OCI-LY7 (cell line): ENCODE measurements around the gene TEKT5. TPM values are rescaled to one million over a fixed set of nuclear protein-coding genes. Genes with fewer than 3 reads are reported as not detected.

Source experiments
- BruUV-seq: library from RNA; stranded (reverse); fragments of 400-500 nt; replicated peaks from 2 replicates; lab custom pipeline; 2021; lab: Mats Ljungman, UMichigan
- CTCF ChIA-PET: fragments of 300-600 bp; sonication (Branson Sonifier 250); formaldehyde crosslinking; loops from one replicate; lab custom pipeline; 2022; ENCODE audit warnings: antibody characterized with exemption; ENCODE audit not compliant: unreplicated experiment; lab: Charles Lee
- POLR2A ChIA-PET: fragments of 300-600 bp; sonication (Branson Sonifier 250); formaldehyde crosslinking; loops from one replicate; lab custom pipeline; 2022; ENCODE audit warnings: antibody characterized with exemption; lab: Charles Lee
- DNase-seq: peaks from one replicate; pipeline ENCODE4 v3.0.0-alpha.2; 2015; ENCODE audit warnings: low spot score
- H2AFZ ChIP-seq: fragments of 200-600 bp; sonication (generic), shearing (Covaris generic); 2 replicates; pipeline ENCODE4 v1.6.1; 2014; ENCODE audit warnings: mild to moderate bottlenecking, antibody characterized with exemption, low read length, moderate library complexity
- H3K27ac ChIP-seq: fragments of 200-600 bp; sonication (generic); 2 replicates; pipeline ENCODE4 v1.5.1; 2014; ENCODE audit warnings: mixed run types, low read depth, mild to moderate bottlenecking, moderate library complexity, low read length, inconsistent platforms; ENCODE audit not compliant: poor library complexity, severe bottlenecking
- H3K36me3 ChIP-seq: fragments of 200-600 bp; sonication (generic); 2 replicates; pipeline ENCODE4 v1.6.1; 2014; ENCODE audit warnings: mild to moderate bottlenecking, antibody characterized with exemption, low read length, moderate library complexity, mixed read lengths; ENCODE audit not compliant: insufficient read depth
- H3K4me1 ChIP-seq: fragments of 200-600 bp; sonication (generic); 2 replicates; pipeline ENCODE4 v1.5.1; 2014; ENCODE audit warnings: mild to moderate bottlenecking, low read length; ENCODE audit not compliant: insufficient read depth, poor library complexity, severe bottlenecking
- H3K4me2 ChIP-seq: fragments of 200-600 bp; sonication (generic); 2 replicates; pipeline ENCODE4 v1.6.1; 2014; ENCODE audit warnings: mild to moderate bottlenecking, low read length
- H3K4me3 ChIP-seq: fragments of 200-600 bp; sonication (generic); 2 replicates; pipeline ENCODE4 v1.5.1; 2014; ENCODE audit warnings: mild to moderate bottlenecking, low read depth, low read length; ENCODE audit not compliant: poor library complexity, severe bottlenecking
- H3K79me2 ChIP-seq: fragments of 200-600 bp; sonication (generic); 2 replicates; pipeline ENCODE4 v1.6.1; 2016; ENCODE audit warnings: low read depth, mild to moderate bottlenecking, low read length, moderate library complexity, mixed read lengths; ENCODE audit not compliant: insufficient read depth
- H3K9me2 ChIP-seq: fragments of 200-600 bp; sonication (generic); 2 replicates; pipeline ENCODE4 v1.6.1; 2016; ENCODE audit warnings: mild to moderate bottlenecking, low read length, mixed read lengths; ENCODE audit not compliant: insufficient read depth
- H3K9me3 ChIP-seq: fragments of 200-600 bp; sonication (generic); 2 replicates; pipeline ENCODE4 v1.6.1; 2014; ENCODE audit warnings: mild to moderate bottlenecking, mixed run types, low read length, mixed read lengths
- H4K20me1 ChIP-seq: fragments of 200-600 bp; sonication (generic); 2 replicates; pipeline ENCODE4 v1.6.1; 2014; ENCODE audit warnings: mild to moderate bottlenecking, antibody characterized with exemption, low read length, moderate library complexity, mixed read lengths; ENCODE audit not compliant: insufficient read depth
- EZH2phosphoT487 ChIP-seq: fragments of 200-600 bp; sonication (generic); IDR thresholded peaks from 2 replicates; pipeline ENCODE4 v1.6.1; 2018; ENCODE audit warnings: low read depth, borderline replicate concordance, mild to moderate bottlenecking, mixed run types, antibody characterized with exemption, low read length, moderate library complexity, mixed read lengths
- intact Hi-C: fragments of 100-400 bp; cut with micrococcal nuclease; formaldehyde crosslinking; loops from one replicate; pipeline ENCODE4 v1.10.0; 2022; ENCODE audit not compliant: unreplicated experiment
- total RNA-seq, 2 experiments: library from RNA; depleted of rRNA in 1 of 2; stranded (reverse); fragments of >200 nt in 1 of 2; shearing (Covaris generic) in 1 of 2; gene quantifications; 2 replicates each; pipeline ENCODE4 v1.2.3, GENCODE V29; 2014 to 2022
- TF ChIP-seq, protein P1 (sequence below): fragments of 200-600 bp; sonication (generic); conservative IDR thresholded peaks from 2 replicates; pipeline ENCODE4 v1.5.1; 2014; ENCODE audit warnings: mild to moderate bottlenecking, antibody characterized with exemption, low read length, moderate library complexity, mixed read lengths

TEKT5 gene
- total RNA-seq, 2 experiments from 2014 or later = 0.32 to 0.74 TPM

DNA sequence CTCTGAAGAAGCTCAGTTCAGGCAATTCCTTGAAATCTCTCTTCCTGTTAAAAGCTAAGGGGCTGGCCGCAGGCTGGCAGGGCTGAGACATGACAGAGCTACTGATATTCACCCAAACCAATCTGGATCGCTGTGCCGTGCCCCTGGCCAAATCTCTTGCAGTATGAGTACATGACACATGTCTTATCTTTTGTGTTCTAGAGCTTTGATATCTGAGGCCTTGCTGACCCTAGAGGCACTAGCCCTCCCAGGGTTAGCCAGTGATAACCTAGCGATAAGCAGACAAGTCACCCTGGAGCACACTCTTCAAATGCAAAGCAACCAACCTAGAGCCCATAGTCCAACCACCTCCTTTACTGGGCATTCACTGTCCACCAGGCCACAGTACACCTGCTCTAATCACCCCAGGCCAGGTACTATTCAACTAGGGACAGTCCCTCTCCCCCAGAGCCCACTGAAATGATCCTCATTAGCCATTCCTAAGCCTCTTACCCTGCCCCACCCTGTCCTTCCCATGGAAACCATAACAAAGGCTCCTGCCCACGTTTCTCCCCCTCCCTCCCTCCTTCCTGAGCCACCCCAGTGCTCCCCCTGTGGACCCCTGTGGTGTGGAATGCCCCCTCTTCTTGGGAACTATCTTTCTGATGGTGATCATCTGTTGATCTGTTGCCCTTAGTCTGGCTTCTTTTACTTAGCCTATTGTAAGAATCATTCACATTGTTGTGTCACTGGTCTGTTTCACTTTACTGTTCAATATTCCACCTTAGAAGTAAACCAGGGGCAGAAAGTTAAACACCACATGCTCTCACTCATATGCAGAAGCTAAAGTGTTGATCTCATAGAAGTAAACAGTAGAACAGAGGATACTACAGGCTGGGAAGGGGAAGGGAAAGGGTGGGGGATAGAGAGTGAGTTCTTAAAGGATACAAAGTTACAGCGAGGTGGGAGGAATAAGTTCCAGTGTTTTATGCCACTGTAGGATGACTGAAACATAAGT lies 52.5 kb downstream of the TEKT5 start:
- Histone ChIP-seq H3K79me2 (no peaks in the 10 kb centered on the region), H3K4me2 (no peak overlapping the region), H3K27ac (no peak overlapping the region), H3K9me3 (no peaks in the 10 kb centered on the region), H2AFZ (no peak overlapping the region), H3K36me3 (no peaks in the 10 kb centered on the region), H3K4me3 (no peak overlapping the region), H3K4me1 (no peaks in the 10 kb centered on the region), H3K9me2 (no peaks in the 10 kb centered on the region), H4K20me1 (no peaks in the 10 kb centered on the region)
- no TSS peak for BruUV-seq
- no peak for DNase-seq
- ChIA-PET POLR2A (no interaction called here), CTCF (no interaction called here)
- intact Hi-C loops = no loop called here
- TF ChIP-seq EZH2phosphoT487 = no peak
- TF ChIP-seq, protein P1, sequence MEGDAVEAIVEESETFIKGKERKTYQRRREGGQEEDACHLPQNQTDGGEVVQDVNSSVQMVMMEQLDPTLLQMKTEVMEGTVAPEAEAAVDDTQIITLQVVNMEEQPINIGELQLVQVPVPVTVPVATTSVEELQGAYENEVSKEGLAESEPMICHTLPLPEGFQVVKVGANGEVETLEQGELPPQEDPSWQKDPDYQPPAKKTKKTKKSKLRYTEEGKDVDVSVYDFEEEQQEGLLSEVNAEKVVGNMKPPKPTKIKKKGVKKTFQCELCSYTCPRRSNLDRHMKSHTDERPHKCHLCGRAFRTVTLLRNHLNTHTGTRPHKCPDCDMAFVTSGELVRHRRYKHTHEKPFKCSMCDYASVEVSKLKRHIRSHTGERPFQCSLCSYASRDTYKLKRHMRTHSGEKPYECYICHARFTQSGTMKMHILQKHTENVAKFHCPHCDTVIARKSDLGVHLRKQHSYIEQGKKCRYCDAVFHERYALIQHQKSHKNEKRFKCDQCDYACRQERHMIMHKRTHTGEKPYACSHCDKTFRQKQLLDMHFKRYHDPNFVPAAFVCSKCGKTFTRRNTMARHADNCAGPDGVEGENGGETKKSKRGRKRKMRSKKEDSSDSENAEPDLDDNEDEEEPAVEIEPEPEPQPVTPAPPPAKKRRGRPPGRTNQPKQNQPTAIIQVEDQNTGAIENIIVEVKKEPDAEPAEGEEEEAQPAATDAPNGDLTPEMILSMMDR = no peak

- Histone ChIP-seq H4K20me1 (no peaks in the 10 kb centered on the region), H3K27ac (no peak overlapping the region), H3K4me3 (no peak overlapping the region), H3K9me2 (no peaks in the 10 kb centered on the region), H2AFZ (no peak overlapping the region), H3K79me2 (no peaks in the 10 kb centered on the region), H3K4me2 (no peak overlapping the region), H3K4me1 (no peaks in the 10 kb centered on the region), H3K36me3 (no peaks in the 10 kb centered on the region), H3K9me3 (no peaks in the 10 kb centered on the region)
- no TSS peak for BruUV-seq
- ChIA-PET POLR2A (no interaction called here), CTCF (no interaction called here)
- DNase-seq = no peak
- intact Hi-C loops = no loop called here
- TF ChIP-seq EZH2phosphoT487 = no peak
Observed at GRCh38 chr16:10641555-10641952, 53.2 kb downstream of the TEKT5 start.

DNA sequence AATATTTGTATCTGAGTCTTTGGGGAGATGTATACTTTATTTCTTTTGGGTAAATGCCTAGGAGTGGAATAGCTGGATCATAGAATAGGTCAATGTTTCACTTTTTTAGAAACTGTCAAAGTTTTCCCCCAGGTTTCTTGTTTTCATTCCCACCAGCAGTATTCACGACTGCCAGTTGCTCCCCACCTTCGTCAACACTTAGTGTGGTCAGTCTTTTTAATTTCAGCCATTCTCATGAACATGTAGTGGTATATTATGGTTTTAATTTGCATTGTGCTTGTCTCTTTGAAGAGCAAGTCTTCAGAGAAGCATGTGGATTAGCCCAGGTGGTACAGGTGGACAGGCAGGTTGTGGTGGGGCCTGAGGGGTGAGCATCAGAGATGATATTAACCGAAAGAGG lies 53.8 kb downstream of the TEKT5 start:
- Histone ChIP-seq H3K4me2 (no peak overlapping the region), H3K27ac (no peak overlapping the region), H3K4me1 (no peaks in the 10 kb centered on the region), H3K79me2 (no peaks in the 10 kb centered on the region), H4K20me1 (no peaks in the 10 kb centered on the region), H3K36me3 (no peaks in the 10 kb centered on the region), H2AFZ (no peak overlapping the region), H3K4me3 (no peak overlapping the region), H3K9me2 (no peaks in the 10 kb centered on the region), H3K9me3 (no peaks in the 10 kb centered on the region)
- intact Hi-C loops = no loop called here
- POLR2A ChIA-PET = no interaction called here
- BruUV-seq = no TSS peak
- TF ChIP-seq, protein P1 = no peak
- TF ChIP-seq EZH2phosphoT487 = no peak
- no peak for DNase-seq
- CTCF ChIA-PET = no interaction called here
